HG02610 (cell line): Measurements from ENCODE around the gene SERTAD2.

ENCODE experiments used
- ATAC-seq: cut with Tn5 transposase; IDR thresholded peaks from one replicate; pipeline ENCODE4 v1.9.1; 2021; ENCODE audit warnings: mild to moderate bottlenecking, moderate library complexity; ENCODE audit not compliant: unreplicated experiment

The SERTAD2 gene

DNA sequence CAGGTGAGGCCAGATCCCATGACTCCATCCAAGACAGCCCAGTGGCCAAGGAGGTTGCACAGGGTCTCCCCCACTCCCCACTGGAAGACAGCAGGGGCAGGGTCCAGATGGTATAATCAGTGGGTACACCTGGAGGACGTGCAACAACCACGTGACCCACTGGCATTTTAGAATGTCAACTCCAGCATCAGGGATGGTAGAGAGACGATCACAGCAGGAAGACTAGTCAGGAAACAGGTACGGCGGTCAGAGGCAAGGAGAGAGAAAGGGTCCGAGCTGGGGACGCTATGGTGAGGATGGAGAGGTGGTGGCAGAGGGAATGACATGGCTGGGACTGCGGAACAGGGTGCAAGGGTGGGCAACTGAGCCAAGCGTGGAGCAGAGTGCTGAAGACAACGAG lies 23.0 kb downstream of the SERTAD2 start:
- ATAC-seq, result no peak

DNA sequence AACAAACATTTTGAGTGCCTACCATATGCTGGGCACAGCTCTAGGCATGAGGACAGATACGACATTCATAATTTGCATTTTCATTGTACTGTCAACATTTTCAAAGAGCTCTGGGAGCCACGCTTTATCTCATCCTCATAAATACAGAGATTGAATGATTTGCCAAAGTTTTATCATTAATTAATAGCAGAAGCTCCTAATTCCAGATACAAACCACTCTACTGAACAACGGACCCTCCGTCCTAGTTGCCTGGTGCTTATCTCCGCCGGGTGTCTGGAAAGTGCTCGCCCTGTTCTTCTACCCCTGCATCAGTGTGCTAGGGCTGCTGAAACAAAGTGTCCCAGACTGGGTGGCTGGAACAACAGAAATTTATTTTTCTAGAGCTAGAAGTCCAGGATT lies 23.8 kb downstream of the SERTAD2 start:
- ATAC-seq, result no peak

DNA sequence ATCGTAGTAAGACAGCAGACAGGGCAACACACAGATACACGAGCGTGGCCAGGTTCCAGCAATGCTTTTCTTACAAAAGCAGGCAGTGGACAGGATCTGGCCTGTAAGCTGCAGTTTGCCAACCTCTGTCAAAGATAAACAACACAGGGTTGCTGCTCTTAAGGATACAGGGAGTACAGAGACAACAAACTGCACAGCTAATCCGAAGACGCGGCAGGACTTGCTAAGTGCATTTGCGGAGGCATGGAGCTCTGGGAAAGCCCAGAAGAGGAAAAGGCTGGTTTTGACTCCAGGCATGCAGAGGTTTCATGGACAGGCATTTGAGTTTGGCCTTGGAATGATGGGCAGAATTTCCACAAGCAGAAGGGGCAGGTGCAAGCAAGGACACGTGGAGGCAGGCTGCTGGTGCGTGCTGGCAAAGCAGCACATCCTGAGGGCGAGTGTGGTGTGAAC lies 24.4 kb downstream of the SERTAD2 start:
- ATAC-seq, result no peak

DNA sequence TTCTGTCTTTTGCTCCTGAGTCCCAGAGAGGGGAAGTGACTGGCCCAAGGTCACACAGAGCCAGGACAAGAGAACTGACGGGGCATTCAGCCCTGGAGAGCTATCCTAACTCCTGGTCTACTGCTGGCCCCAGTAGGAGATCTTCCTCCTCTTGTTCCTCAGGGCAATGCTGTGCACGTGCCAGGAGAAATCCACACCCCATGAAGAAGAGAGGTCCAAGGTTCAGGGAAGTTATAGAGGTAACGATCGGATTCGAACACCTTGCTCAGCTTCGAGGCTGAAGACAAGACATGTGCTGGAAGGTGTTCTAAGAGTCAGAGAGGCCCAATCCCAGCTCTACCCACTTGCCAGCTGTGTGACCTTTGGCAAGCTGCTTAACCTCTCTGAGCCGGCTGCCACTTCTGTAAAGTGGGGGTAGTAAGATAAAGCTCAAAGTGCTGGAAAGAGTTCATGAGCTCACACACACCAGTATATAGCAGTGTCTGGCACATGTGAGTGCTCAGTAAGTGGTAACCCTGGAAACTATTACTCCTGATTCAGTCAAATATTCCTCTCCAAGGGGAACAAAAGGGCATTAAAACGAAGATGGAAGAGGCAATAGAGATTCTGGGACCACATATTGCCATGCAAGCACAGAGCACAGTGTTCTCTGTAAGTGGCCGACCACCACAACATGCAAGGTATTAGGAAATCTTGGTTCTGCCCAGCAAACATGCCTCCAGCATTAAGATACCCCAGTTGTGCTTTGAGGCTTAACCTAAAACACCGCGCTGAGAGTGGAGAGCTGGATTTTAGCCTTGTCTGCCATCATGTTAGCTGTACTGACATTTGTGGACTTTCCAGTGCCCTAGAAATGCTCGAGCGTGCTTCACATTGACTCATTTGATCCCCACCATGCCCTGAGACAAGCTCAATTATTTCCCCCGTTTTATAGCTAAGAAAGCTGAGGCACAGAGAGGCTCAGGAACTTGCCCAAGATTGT lies 25.6 kb downstream of the SERTAD2 start:
- no peak for ATAC-seq

DNA sequence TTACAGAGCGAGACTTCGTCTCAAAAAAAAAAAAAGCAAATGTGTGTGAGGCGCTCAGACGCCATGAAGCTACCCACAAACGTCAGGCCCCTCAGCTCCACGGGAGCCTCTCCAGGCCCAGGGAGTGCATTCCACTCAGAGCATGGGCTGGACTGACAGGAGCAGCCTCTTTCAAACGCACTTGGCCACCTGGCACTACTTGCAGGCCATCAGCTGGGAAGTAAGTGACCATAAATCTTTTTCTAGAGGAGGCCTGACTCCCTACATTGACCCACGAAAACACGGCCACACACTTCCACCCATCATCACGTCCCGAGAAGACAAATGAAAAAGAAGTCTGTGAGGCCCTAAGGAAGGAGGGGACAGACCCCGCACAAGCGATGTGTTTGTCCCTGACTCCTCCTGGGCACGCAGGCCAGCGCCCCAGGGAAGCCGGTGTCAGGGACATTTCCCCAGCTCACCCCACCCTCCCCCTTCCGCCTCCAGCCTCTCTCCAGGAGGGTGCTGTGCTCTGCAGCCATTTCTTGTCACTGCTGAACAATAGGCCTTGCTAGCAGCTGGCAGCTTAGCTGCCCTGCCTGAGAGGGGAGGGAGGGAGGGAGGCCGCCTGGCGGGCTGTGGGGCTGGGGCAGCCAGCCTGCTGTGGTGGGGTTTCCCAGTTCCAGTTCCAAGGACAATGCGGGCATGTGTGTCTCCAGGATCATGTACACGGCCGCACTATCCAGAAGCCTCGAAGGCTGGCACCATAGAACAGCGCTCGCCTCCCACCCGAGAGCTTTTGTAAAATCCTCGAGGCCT lies 26.6 kb downstream of the SERTAD2 start:
- no peak for ATAC-seq

DNA sequence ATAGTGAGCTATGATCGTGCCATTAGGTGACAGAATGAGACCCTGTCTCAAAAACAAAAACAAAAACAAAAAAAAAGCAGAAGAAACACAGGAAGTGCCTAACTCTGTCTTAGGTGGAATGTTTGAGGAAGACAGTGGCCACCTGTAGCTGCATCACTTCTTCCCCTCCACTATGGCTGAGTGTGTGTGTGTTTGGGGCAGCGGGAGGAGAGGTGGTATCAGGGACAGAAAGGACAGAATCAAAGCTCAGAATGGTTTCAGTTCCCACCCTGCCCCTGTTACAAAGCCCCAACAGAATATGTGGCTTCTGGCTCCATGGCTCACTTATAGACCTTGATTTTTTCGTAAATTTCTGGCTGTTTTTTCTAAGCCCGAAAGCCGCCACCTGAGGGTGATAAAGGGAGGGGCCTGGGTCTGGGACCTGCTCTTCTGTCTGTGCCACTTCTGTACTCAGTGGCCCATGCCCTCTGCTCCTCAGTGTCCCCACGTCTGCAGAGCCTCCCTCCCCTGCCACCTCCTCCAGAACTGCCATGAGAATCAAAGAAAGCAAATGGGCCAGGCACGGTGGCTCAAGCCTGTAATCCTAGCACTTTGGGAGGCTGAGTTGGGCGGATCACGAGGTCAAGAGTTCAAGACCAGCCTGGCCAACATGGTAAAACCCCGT lies 27.4 kb downstream of the SERTAD2 start:
- no peak for ATAC-seq

DNA sequence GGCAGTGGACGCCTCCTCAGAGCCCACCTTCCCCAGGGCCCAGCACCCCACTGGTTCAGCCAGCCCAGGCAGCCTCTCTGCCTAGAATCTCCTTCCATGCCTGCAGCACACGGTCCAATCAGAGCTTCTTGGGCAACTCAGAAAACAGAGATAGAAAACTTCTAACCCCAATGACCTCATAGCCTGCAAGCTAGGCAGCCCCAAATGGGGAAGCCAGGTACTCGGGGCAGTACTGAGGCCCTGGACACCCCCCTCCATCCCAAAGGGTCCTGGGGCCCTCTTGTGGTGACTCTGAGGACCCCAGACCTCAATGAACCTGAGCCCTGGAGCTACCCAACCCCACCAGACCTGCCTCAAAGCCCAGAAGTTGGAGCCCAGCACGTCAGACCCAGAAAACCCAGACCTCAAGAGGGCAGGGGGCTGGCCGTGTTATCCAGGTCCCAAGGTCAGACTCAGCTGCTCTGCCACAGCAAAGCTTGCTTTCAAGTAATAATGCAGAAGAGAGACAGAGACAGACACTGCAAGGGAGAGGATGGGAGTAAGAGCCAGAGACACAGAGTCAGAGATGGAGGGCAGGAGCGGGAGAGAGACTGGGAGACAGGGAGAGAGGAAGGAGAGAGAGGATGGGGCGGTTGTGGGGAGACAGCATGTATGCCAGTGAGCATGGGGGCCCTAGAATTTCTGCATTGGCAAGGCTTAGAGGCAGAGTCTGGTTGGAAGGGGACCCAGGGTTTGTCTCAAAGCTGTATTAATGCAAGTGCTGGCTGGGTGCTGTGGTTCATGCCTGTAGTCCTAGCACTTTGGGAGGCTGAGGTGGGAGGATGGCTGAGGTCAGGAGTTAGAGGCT lies 28.2 kb downstream of the SERTAD2 start:
- no peak for ATAC-seq

DNA sequence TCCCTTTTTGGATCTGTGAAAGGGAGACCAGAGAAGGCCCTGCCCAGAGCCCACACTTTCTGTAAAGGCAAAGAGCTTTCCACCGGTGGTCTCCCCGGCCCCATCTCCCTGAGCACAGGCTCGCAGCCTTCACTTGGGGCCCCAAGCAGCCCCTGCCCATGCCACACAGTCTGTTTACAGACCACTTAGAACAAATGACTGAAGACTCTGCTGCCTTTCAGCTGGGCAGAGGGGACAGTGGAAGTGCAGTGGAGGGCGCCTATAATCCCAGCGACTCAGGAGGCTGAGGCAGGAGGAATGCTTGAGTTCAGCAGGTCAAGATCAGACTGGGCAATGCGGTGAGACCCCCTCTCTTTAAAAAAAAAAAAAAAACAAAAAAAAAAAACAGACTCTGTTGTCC lies 28.9 kb downstream of the SERTAD2 start:
- ATAC-seq, result no peak

DNA sequence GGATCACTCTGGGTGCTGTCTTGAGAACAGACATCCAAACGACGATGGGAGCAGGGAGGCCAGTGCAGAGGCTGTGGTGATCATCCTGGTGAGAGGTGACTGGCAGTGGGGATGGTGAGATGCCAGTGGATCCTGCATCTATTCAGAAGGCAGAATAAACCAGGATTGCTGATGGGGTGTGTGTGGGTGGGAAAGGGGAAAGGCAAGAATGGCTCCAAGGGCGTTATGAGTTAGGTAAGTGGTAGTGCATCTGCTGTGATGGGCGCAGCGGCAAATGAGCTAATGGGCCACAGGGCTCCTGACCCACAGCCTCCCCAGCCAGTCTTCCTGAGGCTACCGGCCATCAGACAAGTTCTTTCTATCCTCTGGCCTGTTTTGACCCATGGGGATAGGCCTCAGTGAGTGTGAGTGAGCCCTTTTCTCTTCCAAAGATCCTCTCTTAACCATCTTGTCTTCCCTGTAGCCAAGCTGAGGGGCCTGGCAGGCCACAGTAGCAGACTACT lies 29.6 kb downstream of the SERTAD2 start:
- ATAC-seq, result no peak

DNA sequence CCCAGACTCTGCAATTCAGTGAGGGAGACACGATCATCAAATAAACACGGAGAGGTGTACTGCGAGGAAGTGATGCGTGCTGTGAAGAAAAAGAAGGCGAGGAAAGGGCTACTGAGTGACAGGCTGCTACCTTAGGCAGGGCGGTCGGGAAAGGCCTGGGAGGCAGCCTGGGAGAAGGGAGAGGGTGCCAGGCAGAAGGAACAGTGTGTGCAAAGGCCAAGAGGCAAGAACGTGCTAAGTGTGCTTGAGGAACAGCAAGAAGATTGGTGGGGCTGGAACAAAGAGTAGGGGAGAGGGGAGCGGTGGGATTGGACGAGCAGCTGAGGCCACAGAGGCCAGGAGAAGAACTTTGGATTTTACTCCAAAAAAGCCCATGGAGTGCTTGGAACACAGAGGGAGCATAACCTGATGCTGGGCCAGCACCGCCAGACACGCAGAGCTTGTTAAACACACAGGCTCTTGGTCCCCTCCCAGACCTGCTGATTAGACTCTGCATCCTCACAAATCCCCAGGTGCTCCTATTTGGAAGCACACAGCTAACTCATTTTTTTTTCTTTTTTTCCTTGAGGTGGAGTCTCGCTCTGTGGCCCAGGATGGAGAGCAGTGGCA lies 30.4 kb downstream of the SERTAD2 start:
- no peak for ATAC-seq

DNA sequence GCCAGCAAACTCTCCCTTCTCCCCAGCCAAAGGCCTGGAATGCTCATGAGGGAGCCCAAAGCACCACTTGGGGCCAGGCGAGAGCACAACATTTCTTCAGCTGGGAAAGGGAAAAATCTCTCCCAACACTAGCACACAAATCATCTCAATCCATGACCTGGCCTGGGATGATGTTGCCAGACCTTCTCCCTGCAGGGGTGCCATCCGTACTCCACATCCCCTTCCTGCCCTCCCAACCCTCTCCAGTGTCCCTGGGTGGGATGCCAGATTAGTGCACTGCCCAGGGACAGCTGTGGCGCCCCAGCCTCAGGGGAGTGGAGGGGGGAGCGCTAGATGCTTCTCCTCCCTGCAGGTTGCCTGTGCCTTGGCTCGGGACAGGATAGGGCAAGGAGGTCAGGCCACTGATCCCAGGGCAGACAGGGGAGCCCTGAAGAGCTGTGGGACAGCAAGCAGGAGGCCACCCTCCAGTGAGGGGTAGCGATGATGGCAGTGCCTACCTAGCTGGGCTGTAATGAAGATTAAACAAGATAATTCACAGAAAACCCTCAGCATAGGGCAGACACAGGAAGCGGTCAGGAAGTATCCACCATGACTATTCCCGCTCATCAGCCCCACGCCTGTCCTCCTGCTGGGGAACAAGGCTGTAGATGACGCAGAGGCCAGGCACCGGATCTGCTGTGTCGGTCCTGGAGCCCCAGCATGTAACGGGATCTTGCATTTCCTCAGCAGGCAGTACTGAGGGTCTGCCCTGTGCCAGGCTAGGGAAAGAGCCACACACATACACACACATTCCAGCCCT lies 31.1 kb downstream of the SERTAD2 start:
- ATAC-seq, result no peak

DNA sequence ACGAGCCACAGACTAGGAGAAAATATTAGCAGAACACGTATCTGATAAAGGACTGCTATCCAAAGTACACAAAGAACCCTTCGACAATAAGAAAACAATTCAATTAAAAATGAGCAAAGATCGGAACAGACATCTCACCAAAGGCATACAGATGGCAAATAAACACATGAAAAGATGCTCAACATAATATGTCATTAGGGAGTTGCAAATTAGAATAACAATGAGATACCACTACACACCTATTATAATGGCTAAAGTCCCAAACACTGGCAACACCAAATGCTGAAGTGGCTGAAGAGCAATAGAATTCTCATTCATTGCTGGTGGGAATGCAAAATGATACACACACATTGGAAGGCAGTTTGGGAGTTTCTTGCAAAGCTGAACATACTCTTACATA lies 33.1 kb downstream of the SERTAD2 start:
- no peak for ATAC-seq

DNA sequence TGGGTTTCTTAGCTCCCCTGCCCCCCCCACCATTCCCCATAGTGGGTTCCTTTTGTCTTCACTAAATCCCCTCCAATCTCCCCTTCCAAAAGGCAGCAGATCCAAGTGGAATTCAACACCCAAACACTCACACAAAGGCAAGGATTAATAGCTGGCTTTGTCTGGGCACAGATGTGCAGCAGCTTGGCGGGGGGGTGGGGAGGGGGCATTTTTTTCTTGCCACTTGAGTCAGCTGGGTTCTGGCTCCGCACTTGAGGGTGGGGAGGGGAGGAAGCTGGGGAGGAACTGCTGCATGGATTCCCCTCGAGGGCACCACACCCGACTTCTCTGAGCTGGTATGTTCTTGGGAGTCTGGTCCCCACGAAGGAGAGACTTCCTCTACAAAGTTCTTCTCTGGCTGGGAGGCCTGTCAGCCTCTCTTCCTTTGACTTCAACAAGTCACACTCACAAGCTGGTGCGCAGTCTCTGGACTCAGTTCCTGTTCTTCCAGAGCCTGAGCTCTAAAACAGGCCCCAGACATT lies 36.0 kb downstream of the SERTAD2 start:
- ATAC-seq, result no peak

DNA sequence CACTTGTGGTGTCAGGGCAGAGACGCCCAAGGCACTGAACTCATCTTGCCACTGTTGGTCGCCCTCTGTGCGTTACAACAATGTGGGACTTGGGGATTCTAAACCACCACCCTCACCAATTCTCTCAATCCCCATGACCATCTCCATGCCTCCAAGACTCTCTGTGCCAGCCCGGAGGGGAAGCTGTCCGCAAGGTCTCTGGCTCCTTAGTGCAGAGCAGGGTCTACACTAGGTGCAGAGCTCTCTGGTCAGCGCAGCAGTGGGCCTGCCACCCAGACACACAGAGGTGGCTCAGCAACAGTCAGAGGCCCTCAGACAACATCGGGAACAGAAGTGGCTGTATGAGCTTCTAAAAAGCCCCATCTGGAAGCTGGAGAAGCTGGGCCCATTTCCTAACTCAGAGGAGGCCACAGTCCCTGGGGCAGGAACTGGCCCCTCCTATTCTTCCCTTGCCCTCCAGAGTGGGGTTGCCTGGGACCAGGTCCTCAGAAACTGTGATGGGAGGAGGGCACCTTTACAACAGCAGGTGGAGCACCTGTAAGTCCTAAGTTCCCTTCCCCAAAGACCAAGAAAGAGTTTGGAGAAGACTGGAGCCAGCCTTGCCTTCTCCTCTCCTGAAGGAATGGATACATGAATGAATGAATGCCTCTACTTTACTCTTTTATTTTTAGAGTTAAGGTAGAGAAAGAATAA lies 37.7 kb downstream of the SERTAD2 start:
- no peak for ATAC-seq

DNA sequence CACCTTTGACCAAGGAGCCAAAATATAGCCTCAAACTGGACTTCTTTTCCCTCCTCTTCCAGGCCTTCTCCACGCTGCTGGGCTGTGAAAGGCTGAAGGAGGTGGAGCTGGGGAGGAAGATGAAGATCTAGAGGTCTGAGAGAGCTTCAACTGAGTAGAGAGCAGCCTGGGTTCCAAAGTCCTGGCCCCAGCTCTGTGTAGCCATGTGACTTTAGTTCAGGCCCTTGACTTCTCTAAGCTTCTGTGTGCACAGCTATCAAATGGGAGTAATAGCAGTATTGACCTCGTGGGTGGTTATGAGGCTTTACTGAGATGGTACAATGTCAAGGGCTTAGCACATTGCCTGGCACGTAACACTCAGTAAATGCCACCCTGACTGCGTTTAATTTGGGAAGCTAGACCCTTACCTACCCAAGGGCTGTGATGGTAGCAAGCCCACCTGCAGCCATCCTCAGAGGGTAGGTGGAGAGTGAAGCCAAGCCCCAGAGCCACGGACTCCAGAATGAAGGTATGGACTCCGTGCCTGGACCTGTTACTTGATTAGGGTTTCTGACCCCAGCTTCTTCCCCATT lies 38.4 kb downstream of the SERTAD2 start:
- ATAC-seq, result no peak

DNA sequence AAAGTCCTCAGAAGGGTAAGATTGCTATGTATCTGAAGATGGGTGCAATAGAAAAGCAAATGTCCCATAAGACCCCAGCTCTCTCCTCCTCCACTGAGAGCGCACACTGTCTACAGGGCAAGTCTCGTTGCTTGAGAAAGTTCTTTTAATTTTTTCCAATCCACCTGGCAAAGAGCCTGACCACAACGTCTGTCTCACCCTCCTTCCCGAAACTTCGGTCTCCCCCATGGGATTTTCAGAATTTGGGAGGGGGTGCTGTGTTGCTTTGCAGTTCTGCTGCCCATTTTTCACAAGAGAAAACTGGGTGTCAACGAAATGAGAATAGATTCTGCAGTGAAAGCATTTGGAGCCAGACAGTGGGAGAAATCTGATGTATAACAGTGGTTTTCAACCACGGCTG lies 40.4 kb downstream of the SERTAD2 start:
- no peak for ATAC-seq

DNA sequence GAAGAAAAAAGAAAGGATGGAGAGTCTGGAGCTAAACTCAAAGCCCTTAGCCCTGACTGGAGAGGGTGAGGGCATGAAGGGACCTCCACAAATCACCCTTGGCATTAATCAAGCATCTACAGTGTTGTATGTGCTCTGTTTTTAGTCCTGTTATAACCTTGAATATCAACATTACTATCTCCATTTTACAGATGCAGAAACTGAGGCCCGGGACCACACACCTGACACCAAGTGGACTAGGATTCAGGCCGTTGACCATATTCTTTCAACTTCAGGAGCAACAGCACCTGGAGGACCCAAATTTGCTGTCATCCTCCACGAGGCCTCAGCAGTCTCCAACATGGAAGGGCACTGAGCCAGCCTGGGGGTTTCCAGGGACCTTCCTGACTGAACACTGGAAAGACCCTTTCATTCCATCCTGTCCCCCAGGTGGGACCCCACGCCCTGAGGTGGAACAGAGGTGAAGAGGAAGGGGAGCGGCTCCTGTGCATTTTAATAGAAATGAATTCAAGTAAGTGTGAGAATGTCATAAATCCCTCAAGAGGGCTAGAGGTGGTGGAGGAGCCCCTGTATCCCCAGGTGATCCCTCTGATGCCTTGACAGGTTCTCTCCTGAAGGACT lies 41.0 kb downstream of the SERTAD2 start:
- ATAC-seq, result no peak
